BLaER1 treated with 17β-estradiol and CSF1 and Interleukin-3, amounts not matched to agents 10 nM and 100 nM (cell line): ENCODE data around the gene YPEL4.

Source experiments
- H3K27ac ChIP-seq, 11 experiments: shearing (Covaris generic); formaldehyde crosslinking; 2 replicates each; pipeline ENCODE4 v1.8.1; 2022
- H3K27me3 ChIP-seq, 11 experiments: shearing (Covaris generic); formaldehyde crosslinking; 2 replicates each; pipeline ENCODE4 v1.8.1; 2022
- H3K36me3 ChIP-seq, 11 experiments: shearing (Covaris generic); formaldehyde crosslinking; 2 replicates each; pipeline ENCODE4 v1.8.1; 2022
- H3K4me1 ChIP-seq, 10 experiments: shearing (Covaris generic); formaldehyde crosslinking; 2 replicates each; pipeline ENCODE4 v1.8.1; 2022
- H3K4me2 ChIP-seq, 11 experiments: shearing (Covaris generic); formaldehyde crosslinking; 2 replicates each; pipeline ENCODE4 v1.8.1; 2022
- H3K4me3 ChIP-seq, 10 experiments: shearing (Covaris generic); formaldehyde crosslinking; 2 replicates each; pipeline ENCODE4 v1.8.1; 2022
- H3K9ac ChIP-seq, 11 experiments: shearing (Covaris generic); formaldehyde crosslinking; 2 replicates each; pipeline ENCODE4 v1.8.1; 2022
- H3K9me3 ChIP-seq, 11 experiments: shearing (Covaris generic); formaldehyde crosslinking; replicated peaks in 1 of 11; 2 replicates each; pipeline ENCODE4 v1.8.1; 2022
- H4K20me1 ChIP-seq, 11 experiments: shearing (Covaris generic); formaldehyde crosslinking; 2 replicates each; pipeline ENCODE4 v1.8.1; 2022
- Cebpa-rat ChIP-seq, 11 experiments: shearing (Covaris generic); IDR thresholded peaks; 2 replicates each; pipeline ENCODE4 v1.8.1; 2022

Gene YPEL4

DNA sequence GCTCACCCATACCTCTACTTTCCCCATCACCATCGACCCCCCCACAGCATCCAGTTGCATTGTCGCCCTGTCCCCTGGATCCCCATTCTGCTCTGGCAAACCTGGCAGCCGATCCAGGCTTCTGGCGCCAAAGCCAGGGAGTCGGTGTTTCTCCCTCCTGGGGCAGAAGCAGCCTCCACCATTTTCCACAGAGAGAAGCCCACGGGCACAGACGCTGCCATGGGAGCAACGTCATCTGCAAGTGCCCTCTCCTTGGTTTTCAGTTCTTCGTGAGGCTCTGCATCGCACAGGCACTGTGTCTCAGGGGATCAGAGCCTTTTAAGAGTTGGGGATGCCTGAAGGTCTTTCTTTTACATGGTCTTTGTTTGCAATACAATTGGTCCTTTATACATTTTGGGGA lies 2.3 kb downstream of the YPEL4 start:
- peaks cover 48 to 80% (median 70%) of the 10 kb centered on the region in 10 experiments for H3K4me1 ChIP-seq
- H3K4me3 ChIP-seq = no peak overlapping the region
- TF ChIP-seq Cebpa-rat (IDR thresholded peaks at IDR 0.05) = no peak
- no peak overlapping the region for H3K27ac ChIP-seq
- H4K20me1 ChIP-seq = peaks cover 0 to 46% (median 42%) of the 10 kb centered on the region in 11 experiments; a peak in 18 of 22 replicates
- no peaks in the 10 kb centered on the region for H3K9me3 ChIP-seq
- H3K36me3 ChIP-seq = no peaks in the 10 kb centered on the region
- H3K9ac ChIP-seq = no peak overlapping the region
- peak overlapping the region; percentile 15 to 99 (median 83); a peak in 20 of 22 replicates for H3K4me2 ChIP-seq
- H3K27me3 ChIP-seq = peaks cover 46 to 73% (median 68%) of the 10 kb centered on the region in 11 experiments

GRCh38 chr11:57646799-57647303 lies 2.9 kb downstream of the YPEL4 start:
- no peaks in the 10 kb centered on the region for H3K36me3 ChIP-seq
- H3K4me1 ChIP-seq = peaks cover 53 to 82% (median 72%) of the 10 kb centered on the region in 10 experiments
- peak overlapping the region in 10 of 11 experiments; percentile 15 to 99 (median 88); a peak in 16 of 22 replicates for H3K4me2 ChIP-seq
- no peak overlapping the region for H3K27ac ChIP-seq
- peaks cover 0 to 47% (median 42%) of the 10 kb centered on the region in 11 experiments; a peak in 18 of 22 replicates for H4K20me1 ChIP-seq
- no peak overlapping the region for H3K4me3 ChIP-seq
- TF ChIP-seq Cebpa-rat (IDR thresholded peaks at IDR 0.05) = no peak
- H3K9ac ChIP-seq = no peak overlapping the region
- H3K9me3 ChIP-seq = no peaks in the 10 kb centered on the region
- H3K27me3 ChIP-seq = peaks cover 46 to 73% (median 68%) of the 10 kb centered on the region in 11 experiments

DNA sequence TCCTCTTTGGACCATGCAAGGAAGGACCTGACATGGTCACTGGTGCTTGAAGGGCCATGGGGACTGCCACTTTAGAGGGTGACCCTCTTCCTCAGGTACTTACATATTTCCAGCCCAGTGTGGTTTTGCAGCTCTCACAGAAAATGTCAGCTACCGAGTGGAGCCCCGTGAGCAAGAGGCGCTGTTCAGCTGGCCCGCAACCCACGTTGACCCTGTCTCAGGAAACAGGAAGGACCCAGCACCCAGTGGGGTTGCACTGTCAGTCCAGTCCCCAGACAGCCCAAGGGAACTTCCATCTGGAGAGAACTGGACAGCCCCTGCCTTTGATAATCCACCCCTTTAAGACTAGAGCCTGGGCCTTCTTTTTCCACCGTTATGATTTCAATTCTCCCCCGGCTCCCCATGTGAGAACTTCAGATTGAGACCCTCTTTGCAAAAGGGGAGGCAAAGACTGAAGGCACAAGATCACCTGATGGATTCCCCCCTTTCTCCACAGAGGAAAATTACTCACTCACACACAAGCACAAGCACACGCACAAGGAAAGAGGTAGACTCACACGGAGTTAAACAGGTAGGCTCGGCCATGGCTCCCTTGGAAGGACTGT lies 3.4 kb downstream of the YPEL4 start:
- Histone ChIP-seq H3K9me3 (no peaks in the 10 kb centered on the region), H3K36me3 (no peaks in the 10 kb centered on the region), H3K9ac (no peak overlapping the region; a peak in 1 of 22 replicates), H4K20me1 (peaks cover 0 to 50% (median 42%) of the 10 kb centered on the region in 11 experiments; a peak in 18 of 22 replicates), H3K27ac (no peak overlapping the region), H3K27me3 (peaks cover 46 to 69% (median 63%) of the 10 kb centered on the region in 11 experiments), H3K4me3 (no peak overlapping the region), H3K4me1 (peaks cover 58 to 88% (median 78%) of the 10 kb centered on the region in 10 experiments), H3K4me2 (peak overlapping the region in 10 of 11 experiments; percentile 17 to 99 (median 87); a peak in 19 of 22 replicates)
- TF ChIP-seq Cebpa-rat (IDR thresholded peaks at IDR 0.05) = no peak

- H4K20me1 ChIP-seq = peaks cover 0 to 56% (median 42%) of the 10 kb centered on the region in 11 experiments; a peak in 18 of 22 replicates
- no peak overlapping the region for H3K9ac ChIP-seq
- no peaks in the 10 kb centered on the region for H3K36me3 ChIP-seq
- H3K27ac ChIP-seq = no peak overlapping the region
- no peak overlapping the region for H3K4me3 ChIP-seq
- peak overlapping the region in 10 of 11 experiments; percentile 17 to 99 (median 87); a peak in 19 of 22 replicates for H3K4me2 ChIP-seq
- H3K27me3 ChIP-seq = peaks cover 46 to 63% (median 57%) of the 10 kb centered on the region in 11 experiments
- H3K4me1 ChIP-seq = peaks cover 65 to 94% (median 84%) of the 10 kb centered on the region in 10 experiments
- TF ChIP-seq Cebpa-rat (IDR thresholded peaks at IDR 0.05) = no peak
- no peaks in the 10 kb centered on the region for H3K9me3 ChIP-seq
Measured at GRCh38 chr11:57645689-57646085, 4.0 kb downstream of the YPEL4 start.

DNA sequence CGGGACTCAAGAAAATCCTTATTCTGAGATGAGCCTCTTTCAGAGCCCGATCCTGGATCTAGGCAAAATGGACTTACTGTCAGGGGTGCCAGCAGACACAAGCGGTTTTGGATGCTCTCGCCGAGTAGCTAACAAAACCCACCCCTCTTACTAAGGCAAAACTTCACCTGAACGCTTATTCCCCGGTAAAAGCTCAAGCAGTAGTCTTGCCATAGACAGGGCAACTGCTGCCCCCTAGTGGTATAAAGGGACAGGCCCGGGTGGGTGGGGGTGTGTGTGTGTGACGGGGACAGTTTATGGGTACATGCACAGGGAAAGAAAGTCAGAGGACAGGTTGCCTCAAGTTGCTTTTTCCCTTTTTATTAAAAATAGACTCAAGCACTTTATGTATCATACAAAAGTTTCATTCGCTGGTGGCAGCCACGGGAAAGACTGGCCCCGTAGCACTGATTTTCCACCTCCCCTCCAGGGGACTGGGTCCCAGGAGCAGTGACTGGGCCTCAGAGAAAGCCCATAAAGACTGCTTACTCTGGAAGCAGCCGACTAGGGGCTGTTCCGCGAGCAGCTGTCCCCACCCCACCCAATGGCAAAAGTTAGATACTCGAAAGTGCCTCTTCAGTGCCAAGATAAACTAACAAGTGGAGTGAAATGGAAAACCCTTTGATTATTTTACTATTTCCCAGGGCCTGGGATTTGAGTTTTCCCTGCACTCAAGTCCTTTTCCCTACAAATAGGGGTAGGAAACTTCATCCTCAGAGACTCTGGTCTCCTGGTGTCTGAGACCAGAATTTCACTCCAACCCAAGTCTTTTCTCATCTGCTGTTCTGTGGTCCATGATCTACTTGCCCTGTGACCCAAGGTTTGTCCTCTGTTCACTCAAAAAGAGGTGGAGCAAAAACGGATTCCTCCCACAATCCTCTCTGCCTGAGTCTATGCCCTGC lies 4.7 kb downstream of the YPEL4 start:
- no peak for TF ChIP-seq Cebpa-rat (IDR thresholded peaks at IDR 0.05)
- Histone ChIP-seq H3K4me1 (peaks cover 71 to 97% (median 87%) of the 10 kb centered on the region in 10 experiments), H4K20me1 (peaks cover 0 to 57% (median 42%) of the 10 kb centered on the region in 11 experiments; a peak in 18 of 22 replicates), H3K4me3 (no peak overlapping the region), H3K4me2 (peak overlapping the region; percentile 3 to 98 (median 23); a peak in 11 of 22 replicates), H3K36me3 (no peaks in the 10 kb centered on the region), H3K27ac (no peak overlapping the region), H3K27me3 (peaks cover 46 to 56% (median 50%) of the 10 kb centered on the region in 11 experiments), H3K9ac (no peak overlapping the region), H3K9me3 (no peaks in the 10 kb centered on the region)

DNA sequence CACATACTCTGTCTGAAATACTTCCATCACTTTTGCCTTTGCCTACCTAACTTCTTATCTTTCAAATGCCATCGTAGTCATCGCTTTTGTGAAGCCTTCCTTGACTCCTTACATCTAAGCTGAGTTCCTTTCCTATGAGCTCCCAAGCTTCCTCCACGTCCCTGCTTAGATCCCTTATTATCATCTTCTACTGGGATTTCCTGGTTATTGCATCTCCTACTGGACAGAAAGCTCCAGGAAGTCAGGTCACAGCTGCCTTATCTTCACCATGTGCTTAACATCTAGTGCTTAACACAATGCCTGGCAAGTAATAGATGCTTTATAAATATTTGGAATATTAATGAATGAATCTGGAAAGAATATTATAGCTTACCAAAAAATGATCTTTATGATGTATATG lies 5.9 kb downstream of the YPEL4 start:
- H3K36me3 ChIP-seq = no peaks in the 10 kb centered on the region
- H3K4me1 ChIP-seq = peaks cover 75 to 99% (median 90%) of the 10 kb centered on the region in 10 experiments
- peak overlapping the region in 1 of 11 experiments; percentile 76; a peak in 1 of 22 replicates for H3K9ac ChIP-seq
- H3K9me3 ChIP-seq = no peaks in the 10 kb centered on the region
- peaks cover 0 to 50% (median 36%) of the 10 kb centered on the region in 11 experiments; a peak in 18 of 22 replicates for H4K20me1 ChIP-seq
- H3K27me3 ChIP-seq = peaks cover 38 to 45% (median 39%) of the 10 kb centered on the region in 11 experiments
- peak overlapping the region in 7 of 11 experiments; percentile 88 to 98 (median 94); a peak in 10 of 22 replicates for H3K4me2 ChIP-seq
- no peak for TF ChIP-seq Cebpa-rat (IDR thresholded peaks at IDR 0.05)
- H3K4me3 ChIP-seq = no peak overlapping the region
- peak overlapping the region in 6 of 11 experiments; percentile 71 to 87 (median 82); a peak in 6 of 22 replicates for H3K27ac ChIP-seq

DNA sequence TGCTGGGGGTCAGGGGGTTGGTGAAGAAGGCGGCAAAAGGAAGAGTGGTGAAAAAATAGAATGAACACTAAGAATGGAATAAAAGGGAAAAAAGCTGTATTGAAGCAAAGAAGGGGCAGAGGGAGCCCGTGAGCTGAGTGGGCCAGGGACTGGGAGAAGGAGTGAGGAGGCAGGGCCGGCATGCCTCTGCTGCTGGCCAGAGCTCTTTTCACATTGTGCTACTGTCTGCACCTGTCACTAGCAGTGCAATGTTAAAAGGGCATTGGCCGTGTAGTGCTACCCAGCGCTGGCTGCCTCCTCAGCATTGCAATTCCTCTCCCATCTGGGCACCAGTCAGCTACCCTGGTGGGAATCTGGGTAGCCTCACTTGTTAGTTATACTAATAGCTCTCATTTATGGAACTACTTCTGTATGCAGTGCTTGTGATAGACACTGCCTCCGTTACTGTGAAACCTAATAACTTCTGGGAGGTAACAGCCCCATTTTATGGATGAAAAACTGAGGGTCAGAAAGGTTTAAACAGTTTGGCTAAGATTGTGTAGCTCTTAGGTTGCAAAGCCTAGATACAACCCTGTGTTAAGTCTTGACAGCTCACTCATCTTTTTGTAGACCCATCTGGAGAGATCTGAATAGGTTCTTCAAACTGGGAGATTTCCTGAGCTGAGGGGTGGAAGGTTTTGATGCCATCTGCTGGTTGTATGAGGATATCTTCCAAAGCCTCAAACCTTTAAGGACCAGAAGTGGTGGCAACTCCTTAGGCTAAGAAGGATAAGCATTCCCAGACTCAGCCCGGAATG lies 8.5 kb downstream of the YPEL4 start:
- H3K27me3 ChIP-seq = peaks cover 13 to 19% (median 14%) of the 10 kb centered on the region in 11 experiments
- H3K4me1 ChIP-seq = peaks cover 60 to 88% (median 76%) of the 10 kb centered on the region in 10 experiments
- peak overlapping the region in 9 of 11 experiments; percentile 28 to 91 (median 85); a peak in 16 of 22 replicates for H3K9ac ChIP-seq
- H4K20me1 ChIP-seq = peaks cover 0 to 24% (median 12%) of the 10 kb centered on the region in 11 experiments; a peak in 12 of 22 replicates
- H3K4me3 ChIP-seq = peak overlapping the region in 3 of 10 experiments; percentile 80 to 84 (median 84); a peak in 4 of 20 replicates
- peak overlapping the region; percentile 83 to 98 (median 93) for H3K4me2 ChIP-seq
- no peak for TF ChIP-seq Cebpa-rat (IDR thresholded peaks at IDR 0.05)
- H3K36me3 ChIP-seq = no peaks in the 10 kb centered on the region
- H3K9me3 ChIP-seq = no peaks in the 10 kb centered on the region
- H3K27ac ChIP-seq = peak overlapping the region in 8 of 11 experiments; percentile 73 to 88 (median 84); a peak in 16 of 22 replicates
